Measurements from ENCODE around the gene COQ9.

COQ9 gene

GRCh38 chr16:57473176-57473840 lies 26.0 kb downstream of the COQ9 start:
- no peak for DNase-seq

GRCh38 chr16:57473906-57474305 lies 26.6 kb downstream of the COQ9 start:
- DNase-seq = no peak

GRCh38 chr16:57474671-57475661 lies 27.7 kb downstream of the COQ9 start:
- no peak for DNase-seq

GRCh38 chr16:57475711-57476339 lies 28.5 kb downstream of the COQ9 start:
- peak; percentile 37 for DNase-seq

GRCh38 chr16:57476546-57477410 lies 29.5 kb downstream of the COQ9 start:
- DNase-seq = peak; percentile 16

- DNase-seq = no peak
Observed at GRCh38 chr16:57477531-57478202, 30.4 kb downstream of the COQ9 start.

- no peak for DNase-seq
Observed at GRCh38 chr16:57478396-57479204, 31.3 kb downstream of the COQ9 start.

- DNase-seq = peak; percentile 74
Observed at GRCh38 chr16:57479205-57479975, 32.1 kb downstream of the COQ9 start.

GRCh38 chr16:57479976-57480753 lies 32.9 kb downstream of the COQ9 start:
- DNase-seq = peak; percentile 26

- DNase-seq = no peak
Observed at GRCh38 chr16:57480754-57481230, 33.5 kb downstream of the COQ9 start.

- no peak for DNase-seq
Observed at GRCh38 chr16:57481421-57481820, 34.1 kb downstream of the COQ9 start.

GRCh38 chr16:57482845-57483545 lies 35.7 kb downstream of the COQ9 start:
- no peak for DNase-seq

GRCh38 chr16:57483725-57484514 lies 36.6 kb downstream of the COQ9 start:
- no peak for DNase-seq

GRCh38 chr16:57484515-57485005 lies 37.3 kb downstream of the COQ9 start:
- no peak for DNase-seq

GRCh38 chr16:57485091-57485915 lies 38.0 kb downstream of the COQ9 start:
- DNase-seq = no peak

Measured in fibroblast of skin of scalp (primary cell).